GM19467 (cell line): ENCODE results near the gene CSNK1D.

ENCODE experiments used
- ATAC-seq: cut with Tn5 transposase; IDR thresholded peaks from one replicate; pipeline ENCODE4 v1.9.1; 2021; ENCODE audit warnings: mild to moderate bottlenecking, moderate library complexity; ENCODE audit not compliant: unreplicated experiment

CSNK1D gene

GRCh38 chr17:82241183-82241925 is 32.1 kb downstream of the CSNK1D start:
- ATAC-seq: no peak

- no peak for ATAC-seq
Observed at GRCh38 chr17:82240506-82241182, 32.9 kb downstream of the CSNK1D start.

- ATAC-seq: no peak
Observed at GRCh38 chr17:82239926-82240505, 33.5 kb downstream of the CSNK1D start.

- no peak for ATAC-seq
Observed at GRCh38 chr17:82239401-82239925, 34.0 kb downstream of the CSNK1D start.

- ATAC-seq: no peak
Observed at GRCh38 chr17:82238472-82239201, 34.9 kb downstream of the CSNK1D start.

GRCh38 chr17:82237746-82238471 is 35.6 kb downstream of the CSNK1D start:
- no peak for ATAC-seq

GRCh38 chr17:82237083-82237745 is 36.3 kb downstream of the CSNK1D start:
- ATAC-seq: no peak

GRCh38 chr17:82236142-82236971 is 37.1 kb downstream of the CSNK1D start:
- ATAC-seq: no peak

- no peak for ATAC-seq
Observed at GRCh38 chr17:82235775-82236141, 37.7 kb downstream of the CSNK1D start.

GRCh38 chr17:82235056-82235774 is 38.3 kb downstream of the CSNK1D start:
- ATAC-seq: no peak

GRCh38 chr17:82234211-82235055 is 39.1 kb downstream of the CSNK1D start:
- ATAC-seq: no peak

- no peak for ATAC-seq
Observed at GRCh38 chr17:82232876-82233785, 40.4 kb downstream of the CSNK1D start.

- no peak for ATAC-seq
Observed at GRCh38 chr17:82232322-82232820, 41.1 kb downstream of the CSNK1D start.

- no peak for ATAC-seq
Observed at GRCh38 chr17:82231562-82232321, 41.8 kb downstream of the CSNK1D start.

- no peak for ATAC-seq
Observed at GRCh38 chr17:82231312-82231561, 42.3 kb downstream of the CSNK1D start.
